Fibroblast of gingiva (primary cell): ENCODE data around the gene TUBAL3.

Experiments
- DNase-seq: peaks from one replicate; pipeline ENCODE4 v3.0.0-alpha.2; 2011; ENCODE audit warnings: low read depth

Gene TUBAL3

DNA sequence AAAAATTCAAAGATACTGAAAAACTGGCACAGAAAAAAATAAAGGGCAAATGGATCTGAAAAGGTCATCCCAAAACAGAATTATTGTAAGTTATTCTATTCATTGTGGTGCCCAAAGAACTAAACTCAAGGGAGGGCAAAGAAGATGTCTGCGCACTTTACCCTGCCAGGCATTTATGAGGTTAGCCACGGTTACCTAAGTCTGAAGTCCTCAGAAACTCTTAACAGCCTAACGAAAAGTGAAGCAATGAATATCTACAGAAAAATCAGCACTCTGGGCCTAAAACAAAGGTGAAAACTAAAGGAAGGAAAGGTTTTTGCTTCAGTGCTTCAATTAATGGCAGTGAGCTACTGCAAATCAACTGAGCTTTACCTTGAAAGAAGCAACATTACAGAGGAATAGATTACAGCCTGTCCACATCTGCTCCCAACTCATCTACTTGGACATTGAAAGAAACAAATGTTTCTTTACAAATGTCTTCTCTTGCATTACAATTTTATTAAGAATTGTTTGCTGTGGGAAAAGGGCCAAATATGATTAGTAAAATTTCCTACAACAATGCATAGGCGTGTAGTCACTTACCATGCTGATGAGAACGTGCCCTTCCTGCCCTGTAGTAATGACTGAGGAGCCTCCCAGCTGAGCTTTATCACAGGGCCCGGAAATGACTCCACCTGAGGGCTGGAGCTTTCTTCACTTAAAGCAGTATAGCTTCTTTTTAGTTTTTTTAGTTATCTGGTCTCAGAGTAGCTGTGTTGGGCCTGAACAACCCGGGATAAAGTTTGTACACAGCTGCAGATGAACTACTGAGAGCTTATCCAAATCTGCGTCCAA lies at the start of gene TUBAL3:
TSS of gene TUBAL3 (minus strand) at position 621 of the 834 bp plus-strand sequence. CDS start at position 585, 36 bp downstream.
- no peak for DNase-seq

DNA sequence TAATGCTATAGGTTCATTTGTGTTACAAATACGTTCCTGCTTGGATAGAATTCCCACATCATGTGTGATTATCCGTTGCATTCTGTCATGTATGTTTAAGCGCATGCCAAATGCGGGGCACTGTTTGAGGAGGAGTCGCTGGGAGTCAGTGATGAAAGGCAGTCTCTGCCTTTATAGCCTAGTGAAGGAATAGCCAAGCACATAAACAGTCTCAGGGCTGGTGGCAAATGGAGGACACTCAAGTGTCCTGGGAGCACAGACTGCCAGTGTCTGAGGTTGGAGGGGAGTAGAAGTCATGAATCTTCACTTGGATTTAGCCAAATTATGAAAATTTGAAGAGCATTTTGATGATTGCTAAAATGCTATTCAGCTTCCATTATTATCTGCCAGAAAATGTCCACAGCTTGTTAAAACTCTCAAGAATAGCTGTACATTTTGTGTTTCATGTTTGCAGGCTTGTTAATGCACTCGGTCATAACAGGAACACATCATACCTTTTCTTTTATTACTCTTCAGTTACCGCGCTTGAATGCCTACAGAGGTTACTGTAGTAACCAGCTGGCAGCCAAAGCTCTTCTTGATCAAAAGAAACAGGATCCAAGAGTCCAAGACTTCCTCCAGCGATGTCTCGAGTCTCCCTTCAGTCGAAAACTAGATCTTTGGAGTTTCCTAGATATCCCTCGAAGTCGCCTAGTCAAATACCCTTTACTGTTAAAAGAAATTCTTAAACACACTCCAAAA lies 49.3 kb upstream of the TUBAL3 start:
- no peak for DNase-seq

DNA sequence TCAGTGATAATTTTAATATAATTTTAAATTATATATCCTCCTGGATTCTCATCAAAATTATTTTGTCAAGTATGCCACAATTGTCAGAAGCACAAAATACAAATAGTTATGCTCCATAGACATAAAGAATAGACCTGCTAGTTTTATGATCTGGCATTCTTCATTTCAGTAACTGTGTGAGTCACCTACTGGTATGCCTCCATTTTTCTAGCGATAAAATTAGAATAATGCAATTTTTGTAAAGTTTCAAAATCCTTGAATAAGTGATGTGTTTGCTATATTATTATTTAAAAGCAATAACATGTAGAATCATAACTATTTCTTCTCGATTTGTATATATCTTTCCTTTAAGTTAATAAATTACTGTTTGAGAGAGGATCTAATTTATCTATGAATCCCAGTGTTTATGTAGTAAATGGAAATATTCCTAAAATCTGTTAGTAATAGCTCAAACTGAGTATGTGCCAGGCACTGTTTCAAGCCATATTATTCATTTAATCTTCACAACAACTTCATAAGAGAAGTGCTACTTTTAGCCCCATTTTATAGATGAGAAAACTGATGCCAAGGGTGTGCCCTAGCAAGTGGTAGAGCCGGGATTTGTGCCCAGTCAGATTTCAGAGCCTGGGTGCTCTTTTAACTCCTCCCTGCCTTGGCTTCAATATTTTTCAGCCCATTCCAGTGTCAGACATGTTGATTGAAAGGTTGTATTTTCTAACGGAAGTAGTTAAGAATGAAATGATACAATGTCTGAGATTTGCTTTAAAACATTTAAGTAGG lies 46.2 kb upstream of the TUBAL3 start:
- DNase-seq = no peak

DNA sequence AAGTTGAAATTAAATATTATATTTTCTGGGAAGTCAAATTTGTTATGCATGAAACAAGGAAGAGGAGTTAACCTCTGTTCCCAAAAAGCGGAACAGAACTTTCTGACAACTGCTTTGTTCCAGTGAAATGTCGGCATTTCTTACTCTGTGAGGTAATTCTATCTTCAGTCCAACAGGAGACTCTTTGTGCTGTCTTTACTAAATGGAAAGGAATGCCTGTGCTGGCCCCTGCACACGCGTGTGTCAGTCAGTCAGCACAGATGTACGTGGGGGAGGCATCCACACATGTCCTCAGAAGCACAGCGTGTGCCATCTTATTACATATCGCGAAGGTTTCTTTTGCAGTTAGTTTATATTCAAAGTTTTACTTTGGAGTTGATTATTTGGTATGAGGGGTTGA lies 45.2 kb upstream of the TUBAL3 start:
- DNase-seq = peak; percentile 66

DNA sequence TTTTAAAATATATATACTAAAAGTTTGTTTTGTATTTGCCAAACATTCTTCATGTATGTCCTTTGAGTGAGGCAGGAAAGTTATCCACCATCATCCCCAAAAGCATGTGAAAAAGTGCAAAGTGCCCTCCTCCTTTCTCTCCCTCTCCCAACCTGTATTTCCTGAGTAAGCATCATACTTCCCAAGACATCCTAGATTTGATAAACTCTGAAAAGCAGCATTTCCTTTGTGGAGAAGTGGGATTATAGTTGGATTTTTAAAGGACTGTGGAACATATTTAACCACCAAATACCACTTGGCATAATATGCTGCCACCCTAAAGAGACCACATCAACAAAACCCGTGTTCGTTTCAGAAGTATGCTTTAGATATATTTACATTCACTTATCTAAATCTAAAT lies 44.6 kb upstream of the TUBAL3 start:
- DNase-seq = no peak

DNA sequence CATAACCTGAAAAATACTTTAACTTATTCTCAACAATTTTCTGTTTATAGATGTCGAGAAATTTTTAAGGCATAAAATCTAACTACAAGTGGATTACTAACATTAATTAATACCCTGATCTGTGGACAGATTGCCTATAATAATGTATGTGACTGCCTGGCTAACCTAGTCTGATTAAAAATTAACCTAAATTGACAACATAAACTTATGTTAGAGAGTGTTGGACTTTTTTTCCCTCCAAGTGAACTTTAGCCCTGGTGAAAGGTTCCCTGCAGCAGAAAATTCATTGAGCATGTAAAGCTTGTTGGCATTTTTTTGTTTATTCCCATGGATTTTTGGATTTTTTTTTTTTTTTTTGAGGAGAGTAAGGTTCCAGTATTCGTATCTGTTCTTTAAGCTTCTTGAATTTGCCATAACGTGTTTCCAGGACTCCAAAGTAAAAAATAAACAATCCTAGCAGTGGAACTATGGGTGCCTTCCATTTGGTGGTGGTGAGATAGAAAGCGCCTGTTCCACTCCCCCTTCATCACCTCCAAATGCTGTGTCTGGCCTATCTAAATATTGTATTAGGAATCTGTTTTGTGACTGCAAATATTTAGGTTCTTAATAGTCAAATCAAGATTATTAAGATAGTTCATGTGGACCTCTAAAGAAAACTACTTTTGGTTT lies 43.8 kb upstream of the TUBAL3 start:
- DNase-seq = no peak

DNA sequence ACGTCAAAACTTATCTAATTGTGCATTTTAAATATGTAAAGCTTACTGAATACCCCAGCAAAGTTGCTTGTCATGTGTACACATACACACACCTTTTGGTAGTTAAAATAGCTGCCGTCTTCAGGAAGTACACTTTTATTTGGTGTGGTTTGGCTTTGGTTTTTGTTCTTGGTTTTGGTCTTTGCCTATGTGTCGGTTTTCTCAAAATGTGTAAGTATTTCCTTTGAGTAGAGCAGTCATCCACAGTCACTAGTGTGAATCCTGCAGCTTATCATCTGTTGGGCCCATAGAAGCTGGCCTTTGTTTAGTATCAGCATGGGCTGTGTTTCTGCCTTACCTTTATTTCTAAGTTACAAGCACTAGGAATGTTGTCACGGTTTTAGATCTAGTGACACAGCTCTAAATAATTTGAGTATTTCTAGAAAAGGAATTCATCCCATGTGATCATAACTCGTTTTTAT lies 43.0 kb upstream of the TUBAL3 start:
- DNase-seq = no peak

DNA sequence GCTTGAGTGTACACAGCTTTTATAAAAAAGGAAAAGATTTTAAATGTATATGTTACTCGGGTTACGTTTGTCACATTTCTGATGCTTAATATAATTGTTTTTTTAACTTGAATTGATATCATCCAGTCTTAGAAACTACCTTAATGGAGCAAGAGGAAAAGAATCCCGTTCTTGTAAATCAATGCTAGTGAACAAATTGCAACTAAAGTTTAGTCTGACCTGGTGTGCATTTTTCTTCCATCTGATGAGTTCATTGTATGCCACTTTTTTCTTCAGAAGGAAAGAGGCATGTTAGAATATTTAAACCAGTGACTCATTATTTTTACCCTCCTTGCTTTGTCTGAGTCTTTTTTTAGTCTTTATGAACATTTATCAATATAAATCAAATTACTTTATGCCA lies 42.4 kb upstream of the TUBAL3 start:
- no peak for DNase-seq

DNA sequence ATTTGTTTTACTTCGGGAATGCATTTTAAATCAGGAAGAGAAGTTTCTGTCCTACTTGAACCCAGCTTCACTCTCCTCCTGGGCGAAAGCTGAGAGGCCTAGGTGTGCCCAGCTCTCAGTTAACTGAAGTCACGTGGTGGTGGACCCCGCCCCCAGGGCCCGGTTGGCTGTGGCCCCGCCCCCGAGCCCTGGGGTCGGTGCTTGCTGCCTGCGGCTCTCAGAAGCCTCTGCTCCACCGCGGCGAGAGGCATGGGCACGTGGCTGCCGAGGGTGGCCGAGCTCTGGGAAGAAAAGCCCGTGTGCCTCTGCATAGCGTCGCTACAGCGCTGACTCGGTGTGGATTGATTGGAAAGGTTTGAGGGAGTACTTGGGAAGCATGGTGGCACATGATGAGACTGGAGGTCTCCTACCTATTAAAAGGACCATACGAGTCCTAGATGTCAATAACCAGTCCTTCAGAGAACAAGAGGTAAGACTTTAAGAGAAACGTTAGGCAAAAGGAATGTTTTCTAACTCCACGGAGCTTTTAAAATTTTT lies 41.8 kb upstream of the TUBAL3 start:
- peak; percentile 77 for DNase-seq

DNA sequence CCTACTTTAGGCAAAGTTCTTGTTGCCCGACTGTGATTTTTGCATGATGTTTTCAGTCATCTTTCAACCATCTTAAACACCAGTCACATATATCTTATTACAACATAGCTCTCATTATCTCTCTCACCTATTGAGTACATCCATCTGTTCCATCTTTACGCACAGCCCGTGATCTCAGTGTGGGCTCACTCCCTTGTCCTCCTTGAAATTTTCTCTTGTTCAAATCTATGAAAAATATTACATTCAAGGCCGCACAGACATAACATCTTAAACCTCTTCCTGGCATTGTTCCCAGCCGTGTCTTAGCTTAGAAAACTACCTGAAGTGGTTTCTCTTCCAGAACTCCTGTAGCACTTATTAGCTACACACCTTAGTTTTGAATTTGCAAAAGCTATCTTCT lies 40.4 kb upstream of the TUBAL3 start:
- DNase-seq = no peak

DNA sequence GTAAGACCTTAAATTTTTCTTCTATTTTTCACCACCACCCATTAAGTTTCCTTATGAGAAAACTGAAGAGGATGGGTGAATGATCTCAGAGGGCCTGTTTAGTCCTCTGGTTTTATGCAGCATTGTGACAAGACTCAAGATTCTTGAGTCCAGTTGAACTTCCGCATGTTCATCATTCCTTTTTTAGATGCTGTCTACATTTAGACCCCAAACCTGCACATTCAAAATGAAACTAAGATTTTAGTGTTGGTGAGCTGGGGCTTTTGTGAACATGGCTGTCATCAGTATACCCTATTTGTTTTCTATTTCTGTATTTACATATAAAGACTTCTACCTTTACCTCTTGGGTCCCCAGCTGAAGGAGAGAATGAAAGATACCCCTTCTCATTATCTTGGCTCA lies 38.8 kb upstream of the TUBAL3 start:
- DNase-seq = no peak

DNA sequence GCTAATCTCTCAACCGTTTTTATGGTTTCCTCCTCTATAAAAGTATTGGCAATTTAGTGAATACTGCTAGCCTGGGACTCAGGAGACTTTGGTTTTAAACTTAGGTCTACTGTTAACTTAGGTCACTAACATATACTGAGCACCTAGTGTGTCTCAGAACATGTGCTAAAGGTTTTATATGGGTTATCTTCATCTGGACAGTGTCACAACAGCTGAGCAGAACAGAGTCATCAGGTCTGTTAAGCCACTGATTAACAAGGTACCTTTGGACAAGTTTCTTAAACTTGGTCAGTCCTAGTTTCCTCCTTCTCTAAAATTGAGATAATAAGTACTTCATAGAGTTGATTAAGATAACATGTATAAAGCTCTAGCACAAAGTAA lies 38.4 kb upstream of the TUBAL3 start:
- no peak for DNase-seq

DNA sequence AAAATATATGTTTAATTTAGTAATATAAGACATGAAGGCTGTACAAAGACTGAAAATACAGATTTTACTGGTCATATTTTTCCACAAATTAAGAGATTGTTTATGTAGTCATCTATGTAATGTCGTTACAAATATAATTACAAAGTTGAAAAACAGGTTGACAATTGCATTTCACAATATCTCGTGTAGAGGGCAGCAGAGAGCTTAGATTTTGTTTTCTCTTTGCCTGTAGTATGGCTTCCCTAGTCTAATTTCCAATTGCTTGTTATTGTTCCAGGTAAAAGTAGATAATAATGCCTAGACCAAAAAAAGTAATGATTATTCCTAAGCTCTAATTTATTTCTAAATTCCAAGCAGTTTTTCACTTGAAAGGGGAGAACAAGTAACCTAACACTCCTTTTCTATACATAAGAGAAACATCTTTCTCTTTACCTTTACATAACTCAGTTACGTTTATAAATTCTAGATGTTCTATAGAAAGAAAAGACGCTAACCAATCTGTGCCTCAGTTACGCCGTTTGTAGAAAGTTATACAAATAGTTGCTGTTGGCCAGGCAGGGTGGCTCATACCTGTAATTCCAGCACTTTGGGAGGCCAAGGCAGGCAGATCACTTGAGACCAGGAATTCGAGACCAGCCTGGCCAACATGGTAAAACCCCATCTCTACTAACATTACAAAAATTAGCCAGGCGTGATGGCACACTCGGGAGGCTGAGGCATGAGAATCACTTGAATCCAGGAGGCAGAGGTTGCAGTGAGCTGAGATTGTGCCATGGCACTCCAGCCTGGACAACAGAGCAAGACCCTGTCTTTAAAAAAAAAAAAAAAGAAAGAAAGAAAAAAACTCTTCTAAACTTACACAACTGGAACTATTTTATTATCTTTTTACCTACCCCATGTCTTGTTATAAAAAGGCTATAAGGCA lies 37.7 kb upstream of the TUBAL3 start:
- peak; percentile 36 for DNase-seq

DNA sequence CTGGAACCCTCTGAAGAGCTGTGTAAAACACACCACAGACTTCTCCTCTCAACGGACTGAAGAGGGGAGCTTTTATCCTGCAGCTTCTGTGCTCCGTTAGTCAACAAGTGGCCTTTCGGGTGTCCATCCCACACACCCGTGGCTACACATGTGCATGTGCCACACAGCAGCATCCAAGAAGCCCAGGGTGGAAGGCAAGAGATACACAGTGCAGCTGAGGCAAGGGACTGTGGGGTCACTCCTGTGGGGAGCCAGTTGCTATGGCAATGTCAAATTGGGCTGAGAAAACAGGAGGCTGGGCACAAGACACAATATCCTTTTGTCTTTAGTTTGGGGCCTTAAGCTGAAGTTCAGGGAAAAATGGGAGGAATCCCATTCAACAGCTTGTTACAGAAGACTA lies 36.5 kb upstream of the TUBAL3 start:
- no peak for DNase-seq

DNA sequence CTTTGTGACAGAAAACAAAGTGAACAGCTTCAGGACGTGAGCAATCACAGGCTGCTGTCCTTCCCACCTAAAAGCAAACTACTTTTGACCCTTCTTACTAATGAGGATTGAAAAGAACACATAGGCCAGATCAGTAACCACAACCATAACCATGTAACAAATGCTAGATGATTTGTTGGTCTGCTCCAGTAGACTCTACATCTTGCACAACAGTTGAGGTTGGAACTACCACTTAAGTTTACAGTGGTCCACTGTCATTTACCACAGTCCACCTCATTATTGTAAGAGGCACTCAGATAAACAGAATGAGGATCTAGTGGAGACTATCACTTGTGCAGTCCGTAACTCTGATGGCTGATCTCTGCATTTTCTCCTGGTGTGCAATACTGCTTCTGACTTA lies 35.6 kb upstream of the TUBAL3 start:
- no peak for DNase-seq

DNA sequence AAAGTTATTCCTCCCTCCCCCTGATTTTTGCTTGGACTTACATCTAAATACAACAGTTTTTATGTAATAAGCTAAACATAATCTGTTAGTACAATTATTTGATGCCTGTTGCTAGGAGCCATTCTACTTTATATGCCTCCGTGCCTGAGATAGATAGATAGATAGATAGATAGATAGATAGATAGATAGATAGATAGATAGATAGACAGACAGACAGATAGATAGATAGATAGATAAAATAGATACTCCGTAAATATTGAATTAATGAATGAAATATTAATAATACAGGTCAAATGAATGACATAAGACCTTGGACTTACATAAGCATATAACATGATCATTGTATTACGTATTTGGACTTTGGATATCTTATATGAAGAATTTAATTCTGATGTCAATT lies 30.7 kb upstream of the TUBAL3 start:
- DNase-seq = no peak

DNA sequence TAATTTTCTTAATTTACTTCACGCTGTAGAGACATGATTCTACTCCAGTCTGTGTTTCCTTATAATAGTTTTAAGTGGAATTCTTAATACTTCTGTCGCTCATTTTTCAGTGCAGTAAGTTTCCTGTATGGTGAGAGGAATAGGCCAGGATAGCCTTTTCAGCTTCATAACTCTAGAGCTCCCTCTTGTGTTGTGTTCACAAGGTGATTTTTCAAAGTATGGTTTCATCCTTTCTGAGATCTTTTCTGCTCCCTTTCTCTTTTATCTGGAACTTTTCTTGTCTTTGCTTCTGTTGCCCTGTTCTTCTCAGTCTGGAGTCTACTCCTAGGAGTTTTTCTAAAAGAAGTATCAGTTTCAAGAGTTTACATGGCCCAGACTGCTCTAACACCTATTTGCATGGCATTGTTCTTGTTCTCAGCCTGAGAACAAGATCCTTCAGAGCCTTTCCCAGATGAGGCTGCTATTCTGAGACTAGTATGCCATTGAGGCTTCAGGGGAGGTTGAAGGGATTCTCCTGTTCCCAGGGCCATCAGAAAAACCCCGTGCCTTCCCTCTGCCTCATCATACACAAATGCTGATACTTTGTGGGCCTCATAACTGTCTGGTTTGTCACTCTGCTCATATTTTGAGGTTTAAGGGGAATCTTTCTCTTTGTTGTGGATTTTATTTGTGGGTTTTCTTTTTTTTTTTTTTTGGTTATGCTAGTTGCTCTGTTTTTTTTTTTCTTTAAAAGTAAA lies 29.6 kb upstream of the TUBAL3 start:
- peak; percentile 58 for DNase-seq

DNA sequence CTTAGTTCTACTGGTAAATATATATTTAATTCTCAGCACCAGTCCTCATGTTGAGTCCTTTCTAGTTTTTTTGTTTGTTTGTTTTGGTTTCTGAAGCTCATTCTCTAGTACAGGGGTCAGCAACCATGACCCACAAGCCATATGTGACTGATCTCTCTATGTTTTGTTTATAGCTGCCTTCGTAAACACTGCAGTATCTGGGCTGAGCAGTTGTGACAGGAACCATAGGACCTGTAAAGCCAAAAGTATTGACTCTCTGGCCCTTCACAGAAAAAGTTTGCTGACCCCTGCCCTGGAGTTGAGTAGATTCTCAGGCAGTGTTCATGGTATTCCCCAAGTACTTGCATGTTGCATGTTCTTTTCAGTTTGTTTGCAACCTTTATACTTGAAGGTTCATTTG lies 28.6 kb upstream of the TUBAL3 start:
- DNase-seq = peak; percentile 63

DNA sequence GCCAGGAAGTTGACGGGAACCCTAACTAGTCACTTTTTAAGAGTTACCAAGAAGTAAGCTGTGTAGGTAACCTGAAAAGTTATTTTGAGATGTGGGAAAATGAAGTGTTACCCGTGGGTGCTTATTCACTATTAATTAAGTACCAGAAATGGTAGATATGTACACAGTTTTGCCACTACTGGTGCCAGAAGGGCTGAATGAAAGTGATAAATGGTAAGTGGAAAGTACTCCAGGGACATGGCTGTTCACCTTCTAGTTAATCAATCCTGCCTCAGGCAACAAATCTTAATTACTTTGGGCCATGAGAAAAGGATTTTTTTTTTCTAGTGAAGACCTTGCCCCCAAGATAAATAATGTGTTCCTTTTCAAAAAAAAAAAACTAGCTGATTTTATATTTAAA lies 23.5 kb upstream of the TUBAL3 start:
- no peak for DNase-seq

DNA sequence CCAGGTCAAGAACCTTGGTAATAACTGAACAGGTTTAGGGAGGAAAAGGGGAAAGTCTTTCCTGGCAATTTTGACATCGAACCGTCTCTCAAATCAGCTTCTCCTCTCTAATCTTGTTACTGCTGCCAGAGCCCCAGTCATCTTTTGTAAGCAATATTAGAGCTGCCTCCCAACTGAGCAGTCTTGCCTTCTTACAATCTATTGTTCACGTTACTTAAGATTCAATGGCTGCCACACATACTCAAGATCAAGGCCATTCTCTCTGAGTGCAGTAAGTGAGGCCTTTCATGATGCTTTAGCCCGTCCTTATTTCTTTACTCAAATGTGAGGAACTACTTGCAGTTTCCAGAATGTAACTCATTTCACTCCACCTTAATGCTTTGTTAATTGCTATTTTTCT lies 20.1 kb upstream of the TUBAL3 start:
- no peak for DNase-seq
